GM12801 (cell line): Measurements from ENCODE around the gene RILPL1.

Source experiments
- TF ChIP-seq, protein P1 (sequence below): IDR thresholded peaks from one replicate; pipeline ENCODE4 v1.5.1; 2011; ENCODE audit warnings: control low read depth; ENCODE audit not compliant: insufficient read length; ENCODE audit errors: extremely low read depth

RILPL1 gene

DNA sequence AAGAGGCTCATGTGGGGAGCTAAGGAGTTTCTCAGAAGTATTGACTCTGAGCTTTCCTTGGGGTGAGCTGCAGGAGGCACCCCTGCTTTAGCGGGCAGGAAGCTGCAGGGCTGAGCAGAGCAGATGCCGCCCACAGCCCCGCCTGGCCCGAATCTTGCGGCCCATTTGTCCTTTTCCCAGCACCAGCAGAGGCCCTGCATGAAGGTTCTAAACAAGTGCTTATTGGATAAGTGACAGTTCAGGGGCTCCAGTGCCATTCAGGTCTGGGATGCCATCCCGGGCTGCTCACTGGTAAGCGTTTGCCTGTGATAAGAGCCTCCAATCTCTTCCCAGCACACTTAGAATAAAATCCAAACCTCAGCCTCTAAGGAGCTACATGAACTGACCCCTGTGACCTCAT, 11.4 kb downstream of the RILPL1 start:
- TF ChIP-seq, protein P1, sequence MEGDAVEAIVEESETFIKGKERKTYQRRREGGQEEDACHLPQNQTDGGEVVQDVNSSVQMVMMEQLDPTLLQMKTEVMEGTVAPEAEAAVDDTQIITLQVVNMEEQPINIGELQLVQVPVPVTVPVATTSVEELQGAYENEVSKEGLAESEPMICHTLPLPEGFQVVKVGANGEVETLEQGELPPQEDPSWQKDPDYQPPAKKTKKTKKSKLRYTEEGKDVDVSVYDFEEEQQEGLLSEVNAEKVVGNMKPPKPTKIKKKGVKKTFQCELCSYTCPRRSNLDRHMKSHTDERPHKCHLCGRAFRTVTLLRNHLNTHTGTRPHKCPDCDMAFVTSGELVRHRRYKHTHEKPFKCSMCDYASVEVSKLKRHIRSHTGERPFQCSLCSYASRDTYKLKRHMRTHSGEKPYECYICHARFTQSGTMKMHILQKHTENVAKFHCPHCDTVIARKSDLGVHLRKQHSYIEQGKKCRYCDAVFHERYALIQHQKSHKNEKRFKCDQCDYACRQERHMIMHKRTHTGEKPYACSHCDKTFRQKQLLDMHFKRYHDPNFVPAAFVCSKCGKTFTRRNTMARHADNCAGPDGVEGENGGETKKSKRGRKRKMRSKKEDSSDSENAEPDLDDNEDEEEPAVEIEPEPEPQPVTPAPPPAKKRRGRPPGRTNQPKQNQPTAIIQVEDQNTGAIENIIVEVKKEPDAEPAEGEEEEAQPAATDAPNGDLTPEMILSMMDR, result no peak

DNA sequence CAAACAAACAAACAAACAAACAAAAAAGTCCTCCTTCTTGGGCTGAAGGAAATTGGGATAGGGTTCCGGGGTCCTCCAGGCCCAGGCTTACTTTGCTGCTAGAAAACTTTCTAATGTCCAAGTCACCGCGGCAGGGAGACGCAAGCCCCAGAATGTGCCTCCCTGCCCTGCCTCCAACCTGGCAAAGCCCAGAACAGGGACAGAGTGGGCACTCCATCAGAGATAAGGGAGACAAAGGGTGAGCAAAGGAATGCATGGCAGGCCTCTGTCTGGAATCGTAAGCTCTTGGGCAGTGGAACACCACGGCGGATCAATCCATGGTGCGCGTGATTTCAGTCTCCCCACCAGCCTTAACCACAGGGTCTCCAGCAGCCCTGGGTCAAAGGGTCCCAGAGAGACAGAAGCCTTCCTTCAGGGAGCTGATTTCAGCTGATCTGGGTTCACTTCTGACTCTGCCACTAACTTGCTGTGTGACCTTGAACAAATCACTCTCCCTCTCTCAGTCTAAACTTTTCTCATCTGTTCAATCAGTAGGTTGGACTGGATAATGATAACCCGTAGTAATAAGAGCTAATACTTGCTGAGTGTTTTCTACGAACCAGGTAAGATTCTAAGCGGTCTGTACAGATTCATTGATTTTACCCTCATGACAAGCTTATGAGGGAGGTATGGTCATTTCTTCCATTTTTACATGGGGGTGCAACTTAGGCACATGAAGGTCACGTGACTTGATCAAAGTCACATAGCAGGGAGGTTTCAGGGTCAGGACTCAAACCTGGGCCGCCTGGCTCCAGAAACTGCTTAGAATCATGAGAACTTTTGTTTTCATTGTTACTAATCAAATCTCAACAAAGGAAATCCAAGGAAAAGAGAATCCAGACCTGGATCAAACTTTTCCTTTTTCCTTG, 12.7 kb downstream of the RILPL1 start:
- TF ChIP-seq, protein P1, result no peak

DNA sequence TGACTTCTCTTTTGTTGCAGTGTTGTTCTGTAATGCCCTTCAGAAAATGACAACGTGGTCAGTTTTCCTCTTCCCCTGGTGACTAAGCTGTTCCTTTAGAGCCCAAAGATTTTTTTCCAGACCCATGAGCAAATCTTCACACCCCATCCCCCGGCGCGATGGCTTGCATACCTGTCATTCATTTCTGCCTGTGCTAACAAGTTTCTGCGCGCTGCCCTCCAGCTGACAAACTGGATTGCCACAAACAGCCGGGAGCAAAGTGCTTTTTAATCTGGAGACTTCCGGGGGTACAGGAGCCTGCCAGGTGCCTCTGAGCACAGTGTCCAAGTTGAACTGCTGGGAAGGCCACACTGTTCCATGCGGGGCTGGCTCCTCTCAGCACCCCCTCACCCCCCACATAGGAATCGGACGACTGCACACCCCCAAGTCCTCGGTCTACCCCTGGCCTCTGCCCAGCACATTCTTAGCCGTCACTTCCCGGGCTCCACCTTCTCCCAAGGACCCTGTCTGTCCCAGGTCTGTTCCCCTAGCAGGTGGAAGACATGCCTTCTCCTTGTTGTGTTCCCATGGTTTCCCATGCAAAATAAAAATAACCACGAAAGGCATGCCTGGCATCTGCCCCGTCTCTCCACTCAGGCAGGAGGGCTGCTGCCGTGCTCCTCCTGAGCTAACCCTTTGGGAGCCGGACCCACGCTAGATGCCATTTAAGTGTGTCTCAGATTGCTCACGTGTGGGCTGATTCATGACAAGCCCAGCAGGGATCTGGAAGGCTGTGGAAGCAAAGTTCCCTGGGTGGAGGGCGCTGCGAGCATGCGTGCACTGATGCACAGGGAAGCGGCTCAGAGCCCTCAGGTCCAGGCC, 14.1 kb downstream of the RILPL1 start:
- TF ChIP-seq, protein P1, result no peak

DNA sequence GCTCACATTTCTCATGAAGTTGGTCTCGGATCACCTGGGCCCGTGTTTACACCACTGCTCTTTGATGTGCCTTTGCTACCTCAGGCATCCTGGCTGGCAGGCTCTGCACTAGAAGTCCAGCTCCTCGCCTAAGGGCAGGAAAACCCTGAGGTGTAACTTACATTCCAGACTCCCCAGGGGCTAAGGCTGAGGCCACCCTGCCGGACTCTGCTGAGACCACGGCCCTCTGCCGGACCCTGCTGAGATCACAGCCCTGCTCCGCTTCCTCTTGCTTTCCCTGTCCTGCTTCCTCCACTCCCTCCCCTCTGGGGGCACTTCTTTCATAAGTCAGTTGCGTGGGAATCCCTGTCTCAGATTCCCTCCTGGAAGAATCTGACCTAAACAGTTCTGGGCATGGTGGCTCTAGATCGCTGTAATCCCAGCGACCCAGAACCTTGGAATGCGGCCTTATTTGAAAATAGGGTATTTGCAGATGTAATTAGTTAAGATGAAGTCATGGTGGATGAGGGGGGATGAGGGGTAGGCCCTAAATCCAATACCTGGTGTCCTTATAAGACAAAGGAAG, 17.2 kb downstream of the RILPL1 start:
- TF ChIP-seq, protein P1, result no peak

DNA sequence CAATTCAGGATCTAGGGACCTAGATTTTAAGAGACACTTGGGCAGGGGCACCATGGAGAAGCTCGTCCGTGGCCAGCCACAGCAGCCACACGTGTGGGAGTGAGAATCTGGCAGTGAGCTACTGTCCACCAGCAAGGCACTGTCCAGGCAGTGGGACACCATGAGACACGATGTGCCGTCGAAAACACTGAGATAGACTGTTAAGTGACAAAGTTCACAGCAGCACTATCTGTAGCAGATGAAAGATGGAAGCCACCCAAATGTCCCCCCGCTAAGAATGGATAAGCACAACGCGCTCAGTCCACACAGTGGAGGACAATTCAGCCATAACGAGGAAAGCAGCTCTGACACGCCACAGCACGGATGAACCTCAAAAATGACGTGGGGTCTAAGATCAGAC, 19.7 kb downstream of the RILPL1 start:
- TF ChIP-seq, protein P1, result no peak

DNA sequence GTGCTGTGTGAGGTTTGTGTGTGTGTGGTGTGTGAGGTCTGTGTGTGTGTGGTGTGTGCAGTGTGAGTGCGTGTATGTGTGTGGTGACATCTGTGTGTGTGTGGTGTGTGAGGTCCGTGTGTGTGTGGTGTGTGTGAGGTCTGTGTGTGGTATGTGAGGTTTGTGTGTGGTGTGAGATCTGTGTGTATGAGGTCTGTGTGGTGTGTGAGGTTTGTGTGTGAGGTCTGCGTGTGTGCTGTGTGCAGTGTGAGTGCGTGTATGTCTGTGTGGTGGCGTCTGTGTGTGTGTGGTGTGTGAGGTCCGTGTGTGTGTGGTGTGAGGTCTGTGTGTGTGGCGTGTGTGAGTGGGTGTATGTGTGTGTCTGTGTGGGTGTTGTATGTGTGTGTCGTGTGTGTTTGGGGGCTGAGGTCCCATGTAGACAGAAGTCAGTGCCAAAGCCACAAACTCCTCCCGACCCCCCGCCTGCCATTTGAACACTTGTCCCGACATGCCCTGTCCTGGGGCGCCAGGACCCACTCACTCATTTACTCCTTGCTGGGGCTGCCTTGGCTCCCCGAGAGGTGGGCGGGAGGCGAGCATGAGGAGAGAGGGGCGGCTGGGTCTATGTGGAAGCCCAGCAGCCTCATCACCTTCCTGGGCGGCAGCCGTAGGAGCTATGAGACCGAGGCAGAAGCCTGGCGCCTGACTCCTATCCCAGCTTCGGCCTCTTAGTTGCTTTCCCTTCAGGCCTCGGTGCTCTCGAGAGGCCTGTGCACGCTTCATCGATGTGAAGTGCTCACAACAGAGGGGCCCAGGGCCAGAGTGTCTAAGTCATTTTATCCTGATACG, 20.5 kb downstream of the RILPL1 start:
- TF ChIP-seq, protein P1, result no peak
